Measurements from ENCODE around the gene MYLK2.

The MYLK2 gene

DNA sequence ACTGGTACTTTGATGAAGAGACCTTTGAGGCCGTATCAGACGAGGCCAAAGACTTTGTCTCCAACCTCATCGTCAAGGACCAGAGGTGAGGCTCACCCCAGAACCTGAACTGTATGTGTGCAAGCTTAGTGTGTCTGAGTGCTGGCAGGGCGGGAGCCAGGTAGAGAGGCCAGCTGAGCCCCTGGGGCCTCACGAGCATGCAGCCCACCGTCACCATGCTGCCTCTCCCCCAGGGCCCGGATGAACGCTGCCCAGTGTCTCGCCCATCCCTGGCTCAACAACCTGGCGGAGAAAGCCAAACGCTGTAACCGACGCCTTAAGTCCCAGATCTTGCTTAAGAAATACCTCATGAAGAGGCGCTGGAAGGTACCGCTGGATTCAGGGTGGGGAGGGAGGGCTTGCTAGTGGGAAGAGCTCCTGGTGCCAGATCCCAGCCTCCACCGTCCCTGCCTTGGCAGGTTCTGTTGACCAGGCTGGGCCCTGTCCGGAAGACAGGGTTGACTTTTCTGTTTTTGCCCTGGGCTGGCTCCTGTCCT lies 12.7 kb downstream of the MYLK2 start:
- no peak overlapping the region for H3K27ac ChIP-seq
- TF ChIP-seq ZFX (IDR thresholded peaks at IDR 0.05), result no peak
- TF ChIP-seq, protein P1, sequence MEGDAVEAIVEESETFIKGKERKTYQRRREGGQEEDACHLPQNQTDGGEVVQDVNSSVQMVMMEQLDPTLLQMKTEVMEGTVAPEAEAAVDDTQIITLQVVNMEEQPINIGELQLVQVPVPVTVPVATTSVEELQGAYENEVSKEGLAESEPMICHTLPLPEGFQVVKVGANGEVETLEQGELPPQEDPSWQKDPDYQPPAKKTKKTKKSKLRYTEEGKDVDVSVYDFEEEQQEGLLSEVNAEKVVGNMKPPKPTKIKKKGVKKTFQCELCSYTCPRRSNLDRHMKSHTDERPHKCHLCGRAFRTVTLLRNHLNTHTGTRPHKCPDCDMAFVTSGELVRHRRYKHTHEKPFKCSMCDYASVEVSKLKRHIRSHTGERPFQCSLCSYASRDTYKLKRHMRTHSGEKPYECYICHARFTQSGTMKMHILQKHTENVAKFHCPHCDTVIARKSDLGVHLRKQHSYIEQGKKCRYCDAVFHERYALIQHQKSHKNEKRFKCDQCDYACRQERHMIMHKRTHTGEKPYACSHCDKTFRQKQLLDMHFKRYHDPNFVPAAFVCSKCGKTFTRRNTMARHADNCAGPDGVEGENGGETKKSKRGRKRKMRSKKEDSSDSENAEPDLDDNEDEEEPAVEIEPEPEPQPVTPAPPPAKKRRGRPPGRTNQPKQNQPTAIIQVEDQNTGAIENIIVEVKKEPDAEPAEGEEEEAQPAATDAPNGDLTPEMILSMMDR (conservative IDR thresholded peaks at IDR 0.05), result no peak

DNA sequence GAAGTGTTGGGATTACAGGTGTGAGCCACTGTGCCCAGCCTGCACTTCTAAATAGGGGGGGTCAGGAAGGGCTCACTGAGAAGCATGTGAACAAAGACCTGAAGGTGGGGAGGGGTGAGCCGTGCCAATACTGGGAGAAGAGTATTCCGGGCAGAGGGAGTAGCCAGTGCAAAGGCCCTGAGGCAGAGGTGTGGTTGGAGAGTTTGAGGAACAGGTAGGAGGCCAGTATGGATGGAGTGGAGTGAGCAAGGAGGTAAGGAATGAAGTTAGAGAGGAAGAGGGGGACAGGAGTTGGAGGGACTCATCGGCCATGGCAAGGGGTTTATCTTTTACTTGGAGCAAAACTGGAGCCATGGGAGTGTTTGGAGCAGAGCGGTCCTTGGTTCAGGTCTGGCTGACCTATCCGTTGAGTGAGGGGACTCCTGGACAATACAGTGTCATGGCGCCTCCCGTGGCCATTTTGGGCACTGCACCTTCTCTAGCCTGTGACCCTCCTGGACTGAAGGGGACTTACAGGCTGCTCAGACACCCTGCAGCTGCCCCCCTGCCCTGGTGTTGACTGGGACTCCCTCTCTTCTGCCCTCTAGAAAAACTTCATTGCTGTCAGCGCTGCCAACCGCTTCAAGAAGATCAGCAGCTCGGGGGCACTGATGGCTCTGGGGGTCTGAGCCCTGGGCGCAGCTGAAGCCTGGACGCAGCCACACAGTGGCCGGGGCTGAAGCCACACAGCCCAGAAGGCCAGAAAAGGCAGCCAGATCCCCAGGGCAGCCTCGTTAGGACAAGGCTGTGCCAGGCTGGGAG lies 14.2 kb downstream of the MYLK2 start:
- no peak overlapping the region for H3K27ac ChIP-seq
- TF ChIP-seq ZFX (IDR thresholded peaks at IDR 0.05), result no peak
- TF ChIP-seq, protein P1 (conservative IDR thresholded peaks at IDR 0.05), result peak; percentile 92

DNA sequence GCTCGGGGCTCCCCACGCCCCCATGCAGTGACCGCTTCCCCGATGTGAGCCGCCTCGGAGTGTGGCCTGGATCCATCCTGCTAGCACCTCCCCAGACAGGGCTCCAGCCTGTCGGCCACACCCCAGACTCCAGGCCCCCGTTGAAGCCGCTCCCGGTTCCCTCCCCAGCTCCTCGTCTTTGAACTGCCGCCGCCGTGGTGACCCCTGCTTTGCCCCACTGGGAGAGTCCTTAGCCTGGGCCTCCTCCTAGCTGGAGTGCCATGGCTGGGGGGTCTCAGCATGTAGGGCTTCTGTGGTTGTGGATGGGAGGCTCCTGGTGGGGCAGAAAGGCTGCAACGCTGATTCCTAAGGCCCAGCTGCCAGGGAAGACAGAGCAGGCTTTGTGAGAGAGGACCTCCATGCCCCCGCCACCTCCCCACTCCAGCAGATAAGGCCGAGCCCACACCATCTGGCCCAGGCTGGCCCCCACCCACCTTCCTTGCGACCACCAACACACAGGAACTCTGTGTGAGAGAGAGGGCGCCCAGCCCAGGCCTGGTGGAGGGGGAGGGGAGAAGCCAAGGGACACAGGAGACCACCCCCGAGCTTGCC lies 14.9 kb downstream of the MYLK2 start:
- H3K27ac ChIP-seq, result no peak overlapping the region
- TF ChIP-seq ZFX (IDR thresholded peaks at IDR 0.05), result no peak
- TF ChIP-seq, protein P1 (conservative IDR thresholded peaks at IDR 0.05), result no peak

DNA sequence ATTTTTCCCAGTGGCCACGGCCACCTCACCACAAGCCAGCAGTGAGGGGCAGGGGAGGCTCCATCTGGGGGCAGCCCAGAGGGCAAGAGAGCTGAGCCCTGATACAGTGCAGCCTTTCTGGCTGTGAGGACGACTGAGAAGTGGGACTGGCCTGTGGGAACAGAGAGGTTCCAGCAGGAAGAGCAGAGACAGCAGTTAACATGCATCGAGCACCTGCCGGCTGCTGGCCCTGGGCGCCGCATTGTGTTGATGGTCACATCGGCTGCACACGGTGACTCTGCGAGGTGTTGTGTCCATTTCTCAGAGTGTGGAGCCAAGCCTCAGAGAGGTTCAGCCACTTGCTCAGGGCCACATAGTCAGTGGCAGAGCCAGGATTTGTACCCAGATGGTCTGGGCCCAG lies 16.4 kb downstream of the MYLK2 start:
- TF ChIP-seq, protein P1 (conservative IDR thresholded peaks at IDR 0.05), result no peak
- TF ChIP-seq ZFX (IDR thresholded peaks at IDR 0.05), result no peak
- H3K27ac ChIP-seq, result no peak overlapping the region

DNA sequence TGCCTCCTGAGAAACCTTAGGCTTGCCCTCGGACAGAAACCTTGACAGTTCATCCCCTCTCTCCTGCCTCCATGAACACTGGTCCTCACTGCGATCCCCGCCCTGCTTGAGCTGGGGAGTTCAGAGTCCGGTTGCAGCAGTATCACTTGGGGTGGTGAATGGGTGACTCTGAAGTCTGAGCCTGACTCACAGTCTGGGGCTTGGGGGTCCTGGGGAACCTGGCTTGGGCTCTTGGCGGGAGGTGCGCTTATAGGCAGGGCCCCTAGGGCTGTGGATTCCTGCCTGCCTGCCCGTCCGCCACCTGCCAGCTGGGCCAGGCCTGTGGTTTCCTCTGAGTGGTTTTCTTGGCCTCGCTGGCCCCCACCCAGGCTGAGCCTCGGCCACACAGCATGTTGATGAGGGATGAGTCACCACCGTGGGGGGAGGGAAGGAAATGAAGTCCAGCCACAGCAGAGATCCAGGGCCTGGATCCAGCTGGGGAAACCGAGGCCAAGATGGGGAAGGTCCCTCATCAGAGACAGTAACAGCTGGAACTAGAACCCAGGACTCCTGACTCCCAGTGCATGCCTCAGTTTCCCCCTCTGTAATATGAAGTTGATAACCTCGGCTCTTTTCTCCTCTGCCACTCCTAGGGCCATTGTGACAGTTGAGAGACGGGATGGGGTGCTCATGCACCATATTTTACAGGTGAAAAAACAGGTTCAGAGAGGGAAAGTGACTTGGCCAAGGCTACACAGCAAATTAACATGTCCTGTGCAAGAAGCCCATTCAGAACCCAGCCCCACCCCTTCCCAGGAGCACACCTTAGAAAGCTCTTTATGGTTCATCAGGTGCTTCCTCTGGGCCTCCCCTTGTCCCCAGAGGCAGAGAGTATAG lies 17.1 kb downstream of the MYLK2 start:
- H3K27ac ChIP-seq, result no peak overlapping the region
- TF ChIP-seq, protein P1 (conservative IDR thresholded peaks at IDR 0.05), result no peak
- TF ChIP-seq ZFX (IDR thresholded peaks at IDR 0.05), result no peak

DNA sequence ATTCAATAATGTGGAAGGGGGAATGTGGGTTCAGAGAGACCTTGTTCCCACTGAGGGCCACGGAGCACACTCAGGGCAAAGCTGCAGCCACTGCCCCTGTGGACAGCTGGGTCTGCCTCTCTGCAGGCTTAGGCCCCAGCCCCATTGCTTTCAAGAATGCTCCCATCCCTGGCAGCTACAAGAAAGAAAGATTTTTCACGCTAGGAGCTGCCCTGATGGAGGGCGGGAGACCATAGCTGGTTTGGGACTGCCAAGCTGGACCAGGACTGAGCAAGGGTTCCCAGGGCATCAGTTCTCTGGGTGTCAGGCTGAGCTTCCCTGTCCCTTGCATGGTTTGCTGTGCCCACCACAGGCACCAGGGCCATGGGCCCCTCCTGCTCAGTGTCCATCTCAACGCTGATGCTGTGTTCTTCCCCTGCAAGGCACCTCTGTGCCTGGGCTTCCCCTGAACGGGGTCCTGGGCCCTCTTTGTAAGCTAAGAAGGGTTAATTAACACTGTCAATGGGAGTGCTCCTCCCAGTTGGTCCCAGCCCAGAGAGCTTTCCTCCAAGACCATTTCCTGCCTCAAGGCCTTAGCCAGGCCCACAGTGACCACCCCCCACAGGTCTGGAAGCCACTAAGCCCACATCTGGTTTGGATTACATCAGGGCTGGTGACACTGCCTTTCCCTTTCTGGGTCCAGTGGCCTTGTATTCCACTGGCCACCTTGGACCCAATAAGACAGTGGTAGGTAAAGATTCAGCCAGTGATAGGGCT lies 17.9 kb downstream of the MYLK2 start:
- no peak for TF ChIP-seq ZFX (IDR thresholded peaks at IDR 0.05)
- H3K27ac ChIP-seq, result no peak overlapping the region

DNA sequence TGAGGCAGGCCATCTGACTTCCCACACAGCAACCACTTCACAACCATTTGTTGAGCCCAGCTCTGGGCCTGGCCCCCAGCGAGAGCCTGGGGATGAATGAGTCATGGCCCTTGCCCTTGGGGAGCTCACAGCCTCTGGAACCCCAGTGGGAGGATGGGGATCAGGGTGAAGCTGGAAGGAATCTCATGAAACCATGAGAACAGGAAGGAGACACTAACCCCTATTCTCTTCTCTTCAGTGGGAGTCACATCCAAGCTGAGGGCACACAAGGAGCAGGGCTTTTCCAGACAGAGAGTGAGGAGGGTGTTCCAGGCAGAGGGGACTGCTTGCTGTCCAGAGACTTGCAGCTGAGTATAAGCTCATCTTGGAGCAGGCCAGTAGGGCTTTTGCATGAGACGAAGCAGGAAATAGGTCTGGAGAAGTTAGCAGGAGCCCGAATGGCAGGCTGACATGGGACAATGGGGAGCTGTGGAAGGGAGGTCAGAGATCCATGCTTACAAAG lies 18.8 kb downstream of the MYLK2 start:
- TF ChIP-seq, protein P1 (conservative IDR thresholded peaks at IDR 0.05), result no peak
- TF ChIP-seq ZFX (IDR thresholded peaks at IDR 0.05), result no peak
- H3K27ac ChIP-seq, result no peak overlapping the region
